Ishikawa (cell line): Measurements from ENCODE around the gene PDE4B.

Source experiments
- CREB1 ChIP-seq: IDR thresholded peaks from 2 replicates; pipeline ENCODE4 v1.6.1; 2012; ENCODE audit warnings: low read depth
- RAD21 ChIP-seq: IDR thresholded peaks from 2 replicates; pipeline ENCODE4 v1.6.1; 2012; ENCODE audit warnings: low read depth
- TEAD4 ChIP-seq: IDR thresholded peaks from 2 replicates; pipeline ENCODE4 v1.6.1; 2012
- YY1 ChIP-seq: IDR thresholded peaks from 2 replicates; pipeline ENCODE4 v1.6.1; 2012; ENCODE audit warnings: low read depth

- TF ChIP-seq TEAD4 (no peak), YY1 (no peak), CREB1 (no peak), RAD21 (no peak)
These were observed 620.6 kb downstream of the PDE4B start for GRCh38 chr1:66413136-66413837.
